ENCODE data around the gene NLGN2. TPM values are rescaled to one million over a fixed set of nuclear protein-coding genes. Genes with fewer than 3 reads are reported as not detected.
A peak's percentile ranks its signal among the peaks of the same experiment; 100 is the strongest.

Gene NLGN2
- total and polyA plus RNA-seq, 2 experiments from 2014 or later, result 14.4 to 38.7 TPM

- no peak for TF ChIP-seq CTCF (conservative IDR thresholded peaks at IDR 0.05; ENCODE audit: low read depth in 2 of 2)
- no peak for TF ChIP-seq NANOG (IDR thresholded peaks at IDR 0.05; ENCODE audit: borderline replicate concordance)
- TF ChIP-seq REST (IDR thresholded peaks at IDR 0.05; ENCODE audit: unreplicated experiment), result no peak
- TF ChIP-seq STAT1 (IDR thresholded peaks at IDR 0.05; ENCODE audit: unreplicated experiment), result no peak
Measured at GRCh38 chr17:7418472-7419152, 11.0 kb downstream of the NLGN2 start (continued).

- Mint-ChIP-seq H3K27me3 (ENCODE audit: insufficient read depth, low read depth, poor library complexity) (peaks cover 17% of the 10 kb centered on the region), H3K4me1 (peaks cover 28% of the 10 kb centered on the region), H3K4me3 (no peak within 1 kb of the TSS; the same call in 2 of the 3 replicates), H3K36me3 (ENCODE audit: low read depth) (peaks cover 17% of the 10 kb centered on the region), H3K27ac (peak within 1 kb of the TSS; percentile 67; the same call in 1 of the 2 replicates), H3K9me3 (no peaks in the 10 kb centered on the region)
- no peak within 1 kb of the TSS for H2AFZ ChIP-seq
- H3K9me2 ChIP-seq (ENCODE audit: insufficient read depth), result no peaks in the 10 kb centered on the region
- H3K27me3 ChIP-seq (ENCODE audit: insufficient read depth), result no peaks in the 10 kb centered on the region
- ATAC-seq (no peak), DNase-seq (ENCODE audit: low spot score) (peak; percentile 58)
- no peaks in the 10 kb centered on the region; the same call in 1 of the 2 replicates for H4K20me1 ChIP-seq (replicated peaks; ENCODE audit: insufficient read depth)
- H3F3A ChIP-seq (replicated peaks; ENCODE audit: low read depth), result no peaks in the 10 kb centered on the region
- H3K36me3 ChIP-seq (ENCODE audit: insufficient read depth), result no peaks in the 10 kb centered on the region
- no peaks in the 10 kb centered on the region for H3K4me1 ChIP-seq (ENCODE audit: insufficient read depth)
- no peak within 1 kb of the TSS for H3K4me3 ChIP-seq
- no peak within 1 kb of the TSS for H3K27ac ChIP-seq (ENCODE audit: low read depth)
- H3K79me2 ChIP-seq (replicated peaks; ENCODE audit: insufficient read depth), result no peaks in the 10 kb centered on the region
- H3K4me2 ChIP-seq, result no peak within 1 kb of the TSS
- TF ChIP-seq JUNB (IDR thresholded peaks at IDR 0.05; ENCODE audit: unreplicated experiment), result no peak
- TF ChIP-seq EZH2phosphoT487 (IDR thresholded peaks at IDR 0.05; ENCODE audit: unreplicated experiment), result no peak
- TF ChIP-seq POLR2AphosphoS5 (IDR thresholded peaks at IDR 0.05; ENCODE audit: low read depth), result no peak
- no peak for TF ChIP-seq ZNF462 (CRISPR knock-in tag; IDR thresholded peaks at IDR 0.05)
- TF ChIP-seq CTCF (conservative IDR thresholded peaks at IDR 0.05; ENCODE audit: low read depth in 2 of 2), result no peak
- no peak for TF ChIP-seq ZNF331 (CRISPR knock-in tag; IDR thresholded peaks at IDR 0.05; ENCODE audit: low read depth)
Measured at GRCh38 chr17:7419819-7420610, 12.4 kb downstream of the NLGN2 start, which contains the start of gene SPEM1. SPEM1 (plus strand) TSS chr17:7420324; CDS start chr17:7420385, 61 bp downstream.

Data from GM23338 (cell line).